IMR-90 (cell line): Measurements from ENCODE around the gene PCDHGA8.

Source experiments
- CEBPB ChIP-seq: IDR thresholded peaks from 2 replicates; pipeline ENCODE4 v1.6.1; 2012; ENCODE audit warnings: low read depth, low read length, improper control_type of control experiment
- MAZ ChIP-seq: IDR thresholded peaks from 2 replicates; pipeline ENCODE4 v1.6.1; 2012; ENCODE audit warnings: low read depth, mild to moderate bottlenecking, low read length, improper control_type of control experiment, moderate library complexity, borderline replicate concordance
- MXI1 ChIP-seq: IDR thresholded peaks from 2 replicates; pipeline ENCODE4 v1.6.1; 2012; ENCODE audit warnings: low read depth, mild to moderate bottlenecking, low read length, moderate library complexity, borderline replicate concordance
- POLR2A ChIP-seq: IDR thresholded peaks from 2 replicates; pipeline ENCODE4 v1.6.1; 2012; ENCODE audit warnings: mild to moderate bottlenecking, low read depth, low read length
- RAD21 ChIP-seq: IDR thresholded peaks from 2 replicates; pipeline ENCODE4 v1.6.1; 2012; ENCODE audit warnings: low read length, improper control_type of control experiment
- RFX5 ChIP-seq: IDR thresholded peaks from 2 replicates; pipeline ENCODE4 v1.8.0; 2012; ENCODE audit warnings: low read depth, mild to moderate bottlenecking, low read length, moderate library complexity
- SMC3 ChIP-seq: fragments of 150-350 bp; IDR thresholded peaks from 2 replicates; pipeline ENCODE4 v1.6.1; 2016; ENCODE audit warnings: low read depth, mild to moderate bottlenecking, antibody characterized with exemption, low read length, moderate library complexity
- TF ChIP-seq, protein P1 (sequence below): conservative IDR thresholded peaks from 2 replicates; pipeline ENCODE4 v1.5.1; 2012; ENCODE audit warnings: mild to moderate bottlenecking, low read depth, low read length, improper control_type of control experiment
- TF ChIP-seq, protein P2 (sequence below): fragments of 150-350 bp; IDR thresholded peaks from 2 replicates; pipeline ENCODE4 v1.6.1; 2016; ENCODE audit warnings: low read depth, mild to moderate bottlenecking, low read length, moderate library complexity, borderline replicate concordance
- TF ChIP-seq, protein P3 (sequence below): fragments of 150-350 bp; IDR thresholded peaks from 2 replicates; pipeline ENCODE4 v1.6.1; 2017; ENCODE audit warnings: mild to moderate bottlenecking, antibody characterized with exemption, low read length, low read depth

DNA sequence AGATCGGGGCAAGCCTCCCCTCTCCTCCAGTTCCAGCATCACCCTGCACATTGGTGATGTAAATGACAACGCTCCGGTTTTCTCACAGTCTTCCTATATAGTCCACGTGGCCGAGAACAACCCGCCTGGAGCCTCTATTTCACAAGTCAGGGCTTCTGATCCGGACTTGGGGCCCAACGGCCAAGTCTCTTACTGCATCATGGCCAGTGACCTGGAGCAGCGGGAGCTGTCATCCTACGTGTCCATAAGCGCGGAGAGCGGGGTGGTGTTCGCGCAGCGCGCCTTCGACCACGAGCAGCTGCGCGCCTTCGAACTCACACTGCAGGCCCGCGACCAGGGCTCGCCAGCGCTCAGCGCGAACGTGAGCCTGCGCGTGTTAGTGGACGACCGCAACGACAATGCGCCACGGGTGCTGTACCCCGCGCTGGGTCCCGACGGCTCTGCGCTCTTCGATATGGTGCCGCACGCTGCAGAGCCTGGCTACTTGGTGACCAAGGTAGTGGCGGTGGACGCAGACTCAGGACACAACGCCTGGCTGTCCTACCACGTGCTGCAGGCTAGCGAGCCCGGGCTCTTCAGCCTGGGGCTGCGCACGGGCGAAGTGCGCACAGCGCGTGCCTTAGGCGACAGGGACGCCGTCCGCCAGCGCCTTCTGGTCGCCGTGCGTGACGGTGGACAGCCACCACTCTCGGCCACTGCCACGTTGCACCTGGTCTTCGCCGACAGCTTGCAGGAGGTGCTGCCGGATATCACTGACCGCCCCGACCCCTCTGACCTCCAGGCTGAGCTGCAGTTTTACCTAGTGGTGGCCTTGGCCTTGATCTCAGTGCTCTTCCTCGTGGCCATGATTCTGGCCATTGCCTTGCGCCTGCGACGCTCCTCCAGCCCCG, 3.0 kb upstream of the PCDHGA8 start:
- TF ChIP-seq, protein P1, sequence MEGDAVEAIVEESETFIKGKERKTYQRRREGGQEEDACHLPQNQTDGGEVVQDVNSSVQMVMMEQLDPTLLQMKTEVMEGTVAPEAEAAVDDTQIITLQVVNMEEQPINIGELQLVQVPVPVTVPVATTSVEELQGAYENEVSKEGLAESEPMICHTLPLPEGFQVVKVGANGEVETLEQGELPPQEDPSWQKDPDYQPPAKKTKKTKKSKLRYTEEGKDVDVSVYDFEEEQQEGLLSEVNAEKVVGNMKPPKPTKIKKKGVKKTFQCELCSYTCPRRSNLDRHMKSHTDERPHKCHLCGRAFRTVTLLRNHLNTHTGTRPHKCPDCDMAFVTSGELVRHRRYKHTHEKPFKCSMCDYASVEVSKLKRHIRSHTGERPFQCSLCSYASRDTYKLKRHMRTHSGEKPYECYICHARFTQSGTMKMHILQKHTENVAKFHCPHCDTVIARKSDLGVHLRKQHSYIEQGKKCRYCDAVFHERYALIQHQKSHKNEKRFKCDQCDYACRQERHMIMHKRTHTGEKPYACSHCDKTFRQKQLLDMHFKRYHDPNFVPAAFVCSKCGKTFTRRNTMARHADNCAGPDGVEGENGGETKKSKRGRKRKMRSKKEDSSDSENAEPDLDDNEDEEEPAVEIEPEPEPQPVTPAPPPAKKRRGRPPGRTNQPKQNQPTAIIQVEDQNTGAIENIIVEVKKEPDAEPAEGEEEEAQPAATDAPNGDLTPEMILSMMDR, result no peak
- TF ChIP-seq RFX5 (no peak), RAD21 (no peak), SMC3 (no peak), POLR2A (no peak), MXI1 (no peak), CEBPB (no peak), MAZ (no peak)
- TF ChIP-seq, protein P2, sequence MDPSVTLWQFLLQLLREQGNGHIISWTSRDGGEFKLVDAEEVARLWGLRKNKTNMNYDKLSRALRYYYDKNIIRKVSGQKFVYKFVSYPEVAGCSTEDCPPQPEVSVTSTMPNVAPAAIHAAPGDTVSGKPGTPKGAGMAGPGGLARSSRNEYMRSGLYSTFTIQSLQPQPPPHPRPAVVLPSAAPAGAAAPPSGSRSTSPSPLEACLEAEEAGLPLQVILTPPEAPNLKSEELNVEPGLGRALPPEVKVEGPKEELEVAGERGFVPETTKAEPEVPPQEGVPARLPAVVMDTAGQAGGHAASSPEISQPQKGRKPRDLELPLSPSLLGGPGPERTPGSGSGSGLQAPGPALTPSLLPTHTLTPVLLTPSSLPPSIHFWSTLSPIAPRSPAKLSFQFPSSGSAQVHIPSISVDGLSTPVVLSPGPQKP, result no peak
- TF ChIP-seq, protein P3, sequence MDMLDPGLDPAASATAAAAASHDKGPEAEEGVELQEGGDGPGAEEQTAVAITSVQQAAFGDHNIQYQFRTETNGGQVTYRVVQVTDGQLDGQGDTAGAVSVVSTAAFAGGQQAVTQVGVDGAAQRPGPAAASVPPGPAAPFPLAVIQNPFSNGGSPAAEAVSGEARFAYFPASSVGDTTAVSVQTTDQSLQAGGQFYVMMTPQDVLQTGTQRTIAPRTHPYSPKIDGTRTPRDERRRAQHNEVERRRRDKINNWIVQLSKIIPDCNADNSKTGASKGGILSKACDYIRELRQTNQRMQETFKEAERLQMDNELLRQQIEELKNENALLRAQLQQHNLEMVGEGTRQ, result no peak
